ENCODE results near the gene ICAM4.
"Not testable (repeated sequence)": the region's sequence is repeated elsewhere in the genome, so short reads cannot be mapped to it uniquely, and the experiment has no call there.

ICAM4 gene

GRCh38 chr19:10241826-10242449 is 44.8 kb upstream of the ICAM4 start:
- not testable (repeated sequence) for H3K4me1 ChIP-seq (ENCODE audit: control insufficient read depth in 2 of 2, insufficient read depth in 1 of 2, low read depth in 1 of 2, low read length in 2 of 2); H3K9ac ChIP-seq (ENCODE audit: low read depth, low read length, poor library complexity); H3K18ac ChIP-seq (ENCODE audit: low read length); H4K91ac ChIP-seq (ENCODE audit: low read depth, low read length, poor library complexity); H3K27ac ChIP-seq (replicated peaks; ENCODE audit: low read length); H3K79me1 ChIP-seq (ENCODE audit: low read depth, low read length); H3K36me3 ChIP-seq (replicated peaks in 1 of 2; ENCODE audit: control insufficient read depth in 2 of 2, insufficient read depth in 2 of 2, low read length in 2 of 2); H3K27me3 ChIP-seq (ENCODE audit: control insufficient read depth in 3 of 3, insufficient read depth in 3 of 3, low read depth in 1 of 3, low read length in 3 of 3); H2AFZ ChIP-seq (ENCODE audit: low read length); H2AK5ac ChIP-seq (ENCODE audit: low read depth, low read length); H3K14ac ChIP-seq (ENCODE audit: low read length); H3K23ac ChIP-seq (ENCODE audit: low read depth, low read length, poor library complexity); H4K8ac ChIP-seq (ENCODE audit: low read depth, low read length); DNase-seq (ENCODE audit: low spot score); H3K4me3 ChIP-seq (ENCODE audit: low read length in 2 of 2); H3K9me3 ChIP-seq (replicated peaks in 1 of 2; ENCODE audit: control insufficient read depth in 2 of 2, insufficient read depth in 1 of 2, low read depth in 1 of 2, low read length in 2 of 2); H2BK5ac ChIP-seq (ENCODE audit: low read length); H2BK15ac ChIP-seq (ENCODE audit: low read length); H3K4ac ChIP-seq (ENCODE audit: low read length); H2BK12ac ChIP-seq (ENCODE audit: low read length); H2BK120ac ChIP-seq (ENCODE audit: low read depth, low read length); H3K4me2 ChIP-seq (ENCODE audit: insufficient read depth, low read length, poor library complexity, severe bottlenecking)
- no CpG with 5 or more reads among the region's 11 CpGs for WGBS, 2 donors (ENCODE audit: extremely low coverage in 2 of 2, insufficient read length in 2 of 2, insufficient replicate concordance in 1 of 2)

- DNase-seq (ENCODE audit: low spot score) = no peak
- no peaks in the 10 kb centered on the region for H3K36me3 ChIP-seq (replicated peaks in 1 of 2; ENCODE audit: control insufficient read depth in 2 of 2, insufficient read depth in 2 of 2, low read length in 2 of 2)
- no peak overlapping the region for H2BK15ac ChIP-seq (ENCODE audit: low read length)
Measured at GRCh38 chr19:10243606-10244005, 43.1 kb upstream of the ICAM4 start.

GRCh38 chr19:10245189-10245939 is 41.4 kb upstream of the ICAM4 start:
- H2AK5ac ChIP-seq (ENCODE audit: low read depth, low read length) = no peak overlapping the region
- no peak overlapping the region for H2BK5ac ChIP-seq (ENCODE audit: low read length)
- H3K23ac ChIP-seq (ENCODE audit: low read depth, low read length, poor library complexity) = no peak overlapping the region
- H4K91ac ChIP-seq (ENCODE audit: low read depth, low read length, poor library complexity) = no peak overlapping the region
- no peak overlapping the region for H3K9ac ChIP-seq (ENCODE audit: low read depth, low read length, poor library complexity)
- H4K8ac ChIP-seq (ENCODE audit: low read depth, low read length) = no peak overlapping the region
- no peak overlapping the region for H3K27ac ChIP-seq (replicated peaks; ENCODE audit: low read length)
- no peak overlapping the region for H2BK12ac ChIP-seq (ENCODE audit: low read length)
- H2BK120ac ChIP-seq (ENCODE audit: low read depth, low read length) = no peak overlapping the region
- no peaks in the 10 kb centered on the region for H3K36me3 ChIP-seq (replicated peaks in 1 of 2; ENCODE audit: control insufficient read depth in 2 of 2, insufficient read depth in 2 of 2, low read length in 2 of 2)
- H3K27me3 ChIP-seq (ENCODE audit: control insufficient read depth in 3 of 3, insufficient read depth in 3 of 3, low read depth in 1 of 3, low read length in 3 of 3) = no peaks in the 10 kb centered on the region
- 100% methylated on average over 1 of the region's 9 CpGs; no CpG with 5 or more reads in 1 of the 2 donors for WGBS, 2 donors (ENCODE audit: extremely low coverage in 2 of 2, insufficient read length in 2 of 2, insufficient replicate concordance in 1 of 2)
- no peak overlapping the region for H2AFZ ChIP-seq (ENCODE audit: low read length)
- H3K4me3 ChIP-seq (ENCODE audit: low read length in 2 of 2) = no peak overlapping the region
- H3K9me3 ChIP-seq (replicated peaks in 1 of 2; ENCODE audit: control insufficient read depth in 2 of 2, insufficient read depth in 1 of 2, low read depth in 1 of 2, low read length in 2 of 2) = no peaks in the 10 kb centered on the region
- H3K79me1 ChIP-seq (ENCODE audit: low read depth, low read length) = no peaks in the 10 kb centered on the region
- no peak overlapping the region for H2BK15ac ChIP-seq (ENCODE audit: low read length)
- H3K4me2 ChIP-seq (ENCODE audit: insufficient read depth, low read length, poor library complexity, severe bottlenecking) = no peak overlapping the region
- H3K4ac ChIP-seq (ENCODE audit: low read length) = no peak overlapping the region
- no peak overlapping the region for H3K14ac ChIP-seq (ENCODE audit: low read length)
- peaks cover 0 to 6% of the 10 kb centered on the region in 2 donors for H3K4me1 ChIP-seq (ENCODE audit: control insufficient read depth in 2 of 2, insufficient read depth in 1 of 2, low read depth in 1 of 2, low read length in 2 of 2)
- H3K18ac ChIP-seq (ENCODE audit: low read length) = no peak overlapping the region
- no peak for DNase-seq (ENCODE audit: low spot score)

More at GRCh38 chr19:10243606-10244005, 43.1 kb upstream of the ICAM4 start:
- Histone ChIP-seq H4K8ac (ENCODE audit: low read depth, low read length) (no peak overlapping the region), H3K27ac (replicated peaks; ENCODE audit: low read length) (no peak overlapping the region), H2BK5ac (ENCODE audit: low read length) (no peak overlapping the region), H3K9me3 (replicated peaks in 1 of 2; ENCODE audit: control insufficient read depth in 2 of 2, insufficient read depth in 1 of 2, low read depth in 1 of 2, low read length in 2 of 2) (no peaks in the 10 kb centered on the region), H3K4ac (ENCODE audit: low read length) (no peak overlapping the region), H3K4me2 (ENCODE audit: insufficient read depth, low read length, poor library complexity, severe bottlenecking) (no peak overlapping the region), H3K4me1 (ENCODE audit: control insufficient read depth in 2 of 2, insufficient read depth in 1 of 2, low read depth in 1 of 2, low read length in 2 of 2) (peaks cover 0 to 6% of the 10 kb centered on the region in 2 donors), H3K27me3 (ENCODE audit: control insufficient read depth in 3 of 3, insufficient read depth in 3 of 3, low read depth in 1 of 3, low read length in 3 of 3) (no peaks in the 10 kb centered on the region), H3K14ac (ENCODE audit: low read length) (no peak overlapping the region), H2BK12ac (ENCODE audit: low read length) (no peak overlapping the region), H2BK120ac (ENCODE audit: low read depth, low read length) (no peak overlapping the region), H2AFZ (ENCODE audit: low read length) (no peak overlapping the region), H3K23ac (ENCODE audit: low read depth, low read length, poor library complexity) (no peak overlapping the region), H3K18ac (ENCODE audit: low read length) (no peak overlapping the region), H3K4me3 (ENCODE audit: low read length in 2 of 2) (no peak overlapping the region), H2AK5ac (ENCODE audit: low read depth, low read length) (no peak overlapping the region), H4K91ac (ENCODE audit: low read depth, low read length, poor library complexity) (no peak overlapping the region), H3K79me1 (ENCODE audit: low read depth, low read length) (no peaks in the 10 kb centered on the region), H3K9ac (ENCODE audit: low read depth, low read length, poor library complexity) (no peak overlapping the region)
- no CpG with 5 or more reads among the region's 7 CpGs for WGBS, 2 donors (ENCODE audit: extremely low coverage in 2 of 2, insufficient read length in 2 of 2, insufficient replicate concordance in 1 of 2)

GRCh38 chr19:10246511-10246910 is 40.2 kb upstream of the ICAM4 start:
- Histone ChIP-seq H3K79me1 (ENCODE audit: low read depth, low read length) (no peaks in the 10 kb centered on the region), H3K4me3 (ENCODE audit: low read length in 2 of 2) (no peak overlapping the region), H3K4me2 (ENCODE audit: insufficient read depth, low read length, poor library complexity, severe bottlenecking) (no peak overlapping the region)

More at GRCh38 chr19:10246511-10246910, 40.2 kb upstream of the ICAM4 start:
- H3K27me3 ChIP-seq (ENCODE audit: control insufficient read depth in 3 of 3, insufficient read depth in 3 of 3, low read depth in 1 of 3, low read length in 3 of 3) = no peaks in the 10 kb centered on the region
- DNase-seq (ENCODE audit: low spot score) = no peak
- no CpG with 5 or more reads among the region's 6 CpGs for WGBS, 2 donors (ENCODE audit: extremely low coverage in 2 of 2, insufficient read length in 2 of 2, insufficient replicate concordance in 1 of 2)
- H3K14ac ChIP-seq (ENCODE audit: low read length) = no peak overlapping the region
- no peak overlapping the region for H3K27ac ChIP-seq (replicated peaks; ENCODE audit: low read length)
- H3K9ac ChIP-seq (ENCODE audit: low read depth, low read length, poor library complexity) = no peak overlapping the region
- H3K23ac ChIP-seq (ENCODE audit: low read depth, low read length, poor library complexity) = no peak overlapping the region
- H2AK5ac ChIP-seq (ENCODE audit: low read depth, low read length) = no peak overlapping the region
- no peaks in the 10 kb centered on the region for H3K9me3 ChIP-seq (replicated peaks in 1 of 2; ENCODE audit: control insufficient read depth in 2 of 2, insufficient read depth in 1 of 2, low read depth in 1 of 2, low read length in 2 of 2)
- no peak overlapping the region for H4K8ac ChIP-seq (ENCODE audit: low read depth, low read length)
- H4K91ac ChIP-seq (ENCODE audit: low read depth, low read length, poor library complexity) = no peak overlapping the region
- H2BK120ac ChIP-seq (ENCODE audit: low read depth, low read length) = no peak overlapping the region
- H3K4ac ChIP-seq (ENCODE audit: low read length) = no peak overlapping the region
- H3K36me3 ChIP-seq (replicated peaks in 1 of 2; ENCODE audit: control insufficient read depth in 2 of 2, insufficient read depth in 2 of 2, low read length in 2 of 2) = no peaks in the 10 kb centered on the region
- H2BK5ac ChIP-seq (ENCODE audit: low read length) = no peak overlapping the region
- H2BK15ac ChIP-seq (ENCODE audit: low read length) = no peak overlapping the region
- H3K18ac ChIP-seq (ENCODE audit: low read length) = no peak overlapping the region
- H2AFZ ChIP-seq (ENCODE audit: low read length) = no peak overlapping the region
- H2BK12ac ChIP-seq (ENCODE audit: low read length) = no peak overlapping the region
- H3K4me1 ChIP-seq (ENCODE audit: control insufficient read depth in 2 of 2, insufficient read depth in 1 of 2, low read depth in 1 of 2, low read length in 2 of 2) = peaks cover 0 to 6% of the 10 kb centered on the region in 2 donors

Data from neuronal stem cell (in vitro differentiated cells).